ENCODE measurements around the gene LRRC71.

DNA sequence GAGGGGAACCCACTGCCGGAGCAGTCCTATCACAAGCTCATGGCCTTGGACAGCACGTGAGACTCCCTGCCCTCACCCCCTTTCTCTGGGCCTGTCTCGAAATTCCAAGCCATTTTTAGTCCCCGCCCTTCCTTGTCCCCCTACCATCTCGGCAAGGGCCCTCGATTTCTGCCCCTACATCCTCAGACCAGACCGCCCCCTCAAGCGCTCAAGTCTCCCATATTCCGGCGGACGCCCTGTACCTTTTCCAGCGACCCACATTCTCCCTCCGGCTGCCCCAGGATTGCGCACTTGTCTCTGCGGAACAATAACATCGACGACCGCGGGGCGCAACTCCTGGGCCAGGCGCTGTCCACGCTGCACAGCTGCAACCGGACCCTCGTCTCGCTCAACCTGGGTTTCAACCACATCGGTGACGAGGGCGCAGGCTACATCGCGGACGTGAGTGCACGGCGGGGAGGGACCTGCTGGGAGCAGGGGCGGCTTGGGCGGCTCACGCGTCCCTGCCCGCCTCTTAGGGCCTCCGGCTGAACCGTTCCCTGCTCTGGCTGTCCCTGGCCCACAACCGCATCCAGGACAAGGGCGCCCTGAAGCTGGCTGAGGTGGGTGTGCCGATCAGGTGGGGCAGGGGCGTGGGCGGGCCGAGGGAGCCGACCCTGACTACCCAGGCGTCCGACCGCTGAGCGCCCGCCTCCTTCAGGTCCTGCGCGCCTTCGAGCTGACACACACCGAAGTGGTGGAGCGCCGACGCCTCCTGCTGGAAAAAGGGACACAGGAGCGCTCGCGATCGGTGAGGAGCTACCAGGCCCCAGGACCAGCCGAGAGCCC, 7.0 kb downstream of the LRRC71 start:
- TF ChIP-seq, protein P1, sequence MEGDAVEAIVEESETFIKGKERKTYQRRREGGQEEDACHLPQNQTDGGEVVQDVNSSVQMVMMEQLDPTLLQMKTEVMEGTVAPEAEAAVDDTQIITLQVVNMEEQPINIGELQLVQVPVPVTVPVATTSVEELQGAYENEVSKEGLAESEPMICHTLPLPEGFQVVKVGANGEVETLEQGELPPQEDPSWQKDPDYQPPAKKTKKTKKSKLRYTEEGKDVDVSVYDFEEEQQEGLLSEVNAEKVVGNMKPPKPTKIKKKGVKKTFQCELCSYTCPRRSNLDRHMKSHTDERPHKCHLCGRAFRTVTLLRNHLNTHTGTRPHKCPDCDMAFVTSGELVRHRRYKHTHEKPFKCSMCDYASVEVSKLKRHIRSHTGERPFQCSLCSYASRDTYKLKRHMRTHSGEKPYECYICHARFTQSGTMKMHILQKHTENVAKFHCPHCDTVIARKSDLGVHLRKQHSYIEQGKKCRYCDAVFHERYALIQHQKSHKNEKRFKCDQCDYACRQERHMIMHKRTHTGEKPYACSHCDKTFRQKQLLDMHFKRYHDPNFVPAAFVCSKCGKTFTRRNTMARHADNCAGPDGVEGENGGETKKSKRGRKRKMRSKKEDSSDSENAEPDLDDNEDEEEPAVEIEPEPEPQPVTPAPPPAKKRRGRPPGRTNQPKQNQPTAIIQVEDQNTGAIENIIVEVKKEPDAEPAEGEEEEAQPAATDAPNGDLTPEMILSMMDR (tag by site-specific recombination; IDR thresholded peaks at IDR 0.05) = peak; percentile 90
- TF ChIP-seq ZIC2 (tag by site-specific recombination; IDR thresholded peaks at IDR 0.05) (peak; percentile 36; the same call in 1 of the 2 replicates), ZNF768 (tag by site-specific recombination; IDR thresholded peaks at IDR 0.05) (no peak), ZNF843 (tag by site-specific recombination; IDR thresholded peaks at IDR 0.05) (no peak)
